HT-29 (cell line): ENCODE results near the gene TMEM151A. TPM values are rescaled to one million over a fixed set of nuclear protein-coding genes. Genes with fewer than 3 reads are reported as not detected.

Experiments
- DNase-seq: peaks from one replicate; pipeline ENCODE4 v3.0.0-alpha.2; 2015; ENCODE audit warnings: low spot score
- total RNA-seq: library from RNA; depleted of rRNA; stranded (reverse); fragments of >200 nt; shearing (Covaris generic); gene quantifications from 2 replicates; pipeline ENCODE4 v1.2.3, GENCODE V29; 2014

The TMEM151A gene
- total RNA-seq, 1 experiment from 2014 or later: 0.08 TPM

- no peak for DNase-seq
These were observed 8.1 kb upstream of the TMEM151A start for GRCh38 chr11:66283461-66284105.

- no peak for DNase-seq
These were observed 7.1 kb upstream of the TMEM151A start for GRCh38 chr11:66284526-66285078.

- no peak for DNase-seq
These were observed 6.3 kb upstream of the TMEM151A start for GRCh38 chr11:66285250-66285947.

- no peak for DNase-seq
These were observed 5.0 kb upstream of the TMEM151A start for GRCh38 chr11:66286699-66287098.

GRCh38 chr11:66287211-66287888, 4.3 kb upstream of the TMEM151A start:
- DNase-seq: no peak

- DNase-seq: peak; percentile 50
These were observed 3.6 kb upstream of the TMEM151A start for GRCh38 chr11:66287889-66288670.

- peak; percentile 100 for DNase-seq
These were observed 2.8 kb upstream of the TMEM151A start, which contains the start of gene YIF1A for GRCh38 chr11:66288671-66289547. YIF1A (minus strand) TSS chr11:66289143; CDS start chr11:66288985, 158 bp downstream.

GRCh38 chr11:66289548-66290329, 2.0 kb upstream of the TMEM151A start:
- DNase-seq: no peak

GRCh38 chr11:66290330-66290621, 1.4 kb upstream of the TMEM151A start:
- DNase-seq: no peak

GRCh38 chr11:66291303-66291705, 390 bp upstream of the TMEM151A start:
- no peak for DNase-seq

GRCh38 chr11:66292543-66293332, 1.0 kb downstream of the TMEM151A start:
- no peak for DNase-seq

- no peak for DNase-seq
These were observed 1.7 kb downstream of the TMEM151A start for GRCh38 chr11:66293352-66293751.

- DNase-seq: no peak
These were observed 2.3 kb downstream of the TMEM151A start for GRCh38 chr11:66293777-66294625.

GRCh38 chr11:66294626-66295620, 3.2 kb downstream of the TMEM151A start:
- no peak for DNase-seq

GRCh38 chr11:66297610-66298009, 5.9 kb downstream of the TMEM151A start:
- no peak for DNase-seq

- no peak for DNase-seq
These were observed 7.5 kb downstream of the TMEM151A start for GRCh38 chr11:66299186-66299585.

- DNase-seq: no peak
These were observed 11.0 kb downstream of the TMEM151A start for GRCh38 chr11:66302656-66303055.
